HG03108 (cell line): ENCODE results near the gene NARS2.
"Not testable (repeated sequence)": the region's sequence is repeated elsewhere in the genome, so short reads cannot be mapped to it uniquely, and the experiment has no call there.

Source experiments
- ATAC-seq: cut with Tn5 transposase; IDR thresholded peaks from one replicate; pipeline ENCODE4 v1.9.1; 2021; ENCODE audit warnings: moderate library complexity; ENCODE audit not compliant: unreplicated experiment

Gene NARS2

DNA sequence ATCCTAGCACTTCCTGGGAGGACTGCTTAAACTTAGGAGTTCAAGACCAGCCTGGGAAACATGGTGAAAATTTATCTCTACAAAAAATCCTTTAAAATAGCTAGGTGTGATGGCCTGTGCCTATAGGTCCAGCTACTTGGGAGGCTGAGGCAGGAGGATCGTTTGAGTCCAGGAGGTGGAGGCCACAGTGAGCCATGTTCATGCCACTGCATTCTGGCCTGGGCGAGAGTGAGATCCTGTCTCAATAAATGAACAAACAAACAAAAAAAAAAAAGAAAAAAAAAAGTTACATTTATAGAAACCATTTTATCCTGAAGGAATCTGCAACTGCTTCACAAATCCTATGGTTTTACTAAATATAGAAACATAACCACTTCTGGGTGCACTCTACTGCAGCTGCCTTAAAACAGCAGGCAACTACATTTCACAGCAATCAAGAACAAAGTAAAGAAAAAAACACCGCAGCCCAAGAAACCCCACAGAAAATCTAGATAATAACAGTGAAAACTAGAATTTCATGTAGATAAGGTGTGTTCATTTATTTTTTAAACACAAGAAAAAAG, 81.2 kb downstream of the NARS2 start:
- ATAC-seq: no peak

DNA sequence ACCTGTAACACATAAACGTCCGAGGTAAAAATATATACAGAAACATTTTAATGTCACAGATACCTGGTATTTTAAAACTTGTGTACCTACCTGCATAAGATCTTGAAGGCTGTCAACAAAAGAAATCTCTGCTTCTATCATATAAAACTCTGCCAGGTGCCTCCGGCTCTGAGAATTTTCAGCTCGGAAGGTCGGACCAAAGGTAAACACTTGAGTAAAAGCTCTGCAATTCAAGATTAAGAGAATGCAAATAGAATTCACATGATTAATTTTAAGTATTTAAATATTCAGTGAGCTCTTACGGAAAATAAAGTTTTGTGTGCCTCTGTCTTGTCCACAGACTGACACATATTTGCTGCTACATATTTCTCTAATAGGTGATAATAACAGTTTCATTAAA, 81.7 kb downstream of the NARS2 start:
- ATAC-seq: no peak

DNA sequence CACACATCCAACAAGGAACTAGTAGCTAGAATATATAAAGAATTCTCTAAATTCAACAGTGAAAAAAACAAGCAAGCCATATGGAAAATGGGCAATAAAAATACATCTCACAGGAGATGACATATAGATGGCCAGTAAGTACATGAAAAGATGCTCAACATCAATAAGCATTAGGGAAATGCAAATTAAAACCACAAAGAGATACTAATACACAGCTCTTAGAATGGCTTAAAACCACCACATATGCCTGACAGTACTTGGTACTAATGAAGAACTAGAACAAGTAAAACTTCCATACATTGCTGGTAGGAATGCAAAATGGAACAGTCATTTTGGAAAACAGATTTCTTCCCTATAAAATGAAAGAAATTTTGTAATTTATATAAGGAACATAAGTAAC, 85.5 kb downstream of the NARS2 start:
- ATAC-seq: no peak

DNA sequence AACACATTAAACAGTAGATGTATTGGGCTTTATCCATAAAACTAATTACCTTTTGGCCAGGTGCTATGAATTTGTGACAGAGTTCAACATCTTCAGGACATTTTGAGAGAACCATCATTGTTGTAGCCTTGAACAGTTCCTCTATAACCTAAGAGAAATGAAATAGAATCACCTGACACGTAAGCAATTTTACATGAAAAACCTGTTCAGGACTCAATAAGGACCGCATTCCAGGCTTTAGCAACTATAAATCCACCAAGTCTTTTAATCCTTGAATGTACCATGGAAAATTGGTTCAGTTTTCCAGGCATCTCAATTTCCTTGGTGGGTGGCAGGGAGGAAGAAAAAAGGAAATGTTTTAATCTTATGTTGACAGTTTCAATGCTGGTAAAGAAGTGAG, 96.1 kb downstream of the NARS2 start:
- no peak for ATAC-seq

DNA sequence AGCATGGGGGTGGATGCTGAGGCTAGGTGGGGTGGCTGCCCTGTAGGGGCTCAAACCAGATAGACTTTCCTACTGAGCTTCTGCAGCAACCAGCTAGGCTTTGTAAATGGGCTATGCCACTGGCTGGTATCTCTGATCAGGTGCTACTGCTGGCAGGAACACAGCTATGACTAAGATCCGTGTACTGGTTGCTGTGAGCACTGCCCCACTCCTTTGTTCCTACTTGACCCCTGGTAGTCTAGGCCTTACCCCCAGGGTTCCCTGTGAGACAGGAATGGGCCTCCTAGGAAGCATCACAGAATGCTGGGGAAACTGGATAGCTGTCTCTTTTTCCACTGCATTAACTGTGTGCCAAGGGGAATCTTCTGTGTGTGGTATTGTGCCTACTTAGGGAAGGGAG, 98.6 kb downstream of the NARS2 start:
- no peak for ATAC-seq

DNA sequence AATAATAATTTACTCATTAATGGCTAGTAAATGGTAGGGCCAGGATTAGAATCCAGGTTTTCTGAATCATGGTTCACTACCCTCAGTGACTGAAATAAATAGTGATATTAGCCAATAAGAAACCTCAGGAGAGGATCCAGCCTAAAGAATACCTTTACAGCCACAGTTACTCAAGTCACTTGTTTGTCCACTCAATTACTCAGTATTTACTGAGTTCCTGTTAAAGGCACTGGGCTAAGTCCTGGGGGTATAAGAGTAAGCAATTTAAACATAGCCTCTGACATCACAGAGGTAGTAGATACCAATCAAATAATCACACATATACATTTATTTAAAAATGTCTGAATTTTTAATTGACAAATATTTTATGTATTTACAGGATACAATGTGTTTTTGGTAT, 100.2 kb downstream of the NARS2 start:
- ATAC-seq: no peak

DNA sequence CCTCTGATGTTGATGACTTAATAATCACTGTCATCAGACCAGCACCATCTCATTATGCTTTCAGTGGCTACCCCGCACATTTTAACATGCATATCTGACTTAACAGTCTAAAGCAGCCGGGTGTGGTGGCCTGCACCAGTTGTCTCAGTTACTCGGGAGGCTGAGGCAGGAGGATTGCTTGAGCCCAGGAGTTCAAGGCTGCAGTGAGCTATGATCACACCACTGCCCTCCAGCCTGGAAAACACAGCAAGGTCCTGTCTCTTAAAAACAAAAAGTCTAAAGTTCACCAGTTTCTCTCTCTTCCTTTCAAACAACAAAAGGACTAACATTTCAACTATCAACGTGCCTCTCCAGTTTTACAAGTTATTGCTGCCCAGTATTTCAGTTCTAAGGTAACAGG, 101.8 kb downstream of the NARS2 start:
- ATAC-seq: no peak

DNA sequence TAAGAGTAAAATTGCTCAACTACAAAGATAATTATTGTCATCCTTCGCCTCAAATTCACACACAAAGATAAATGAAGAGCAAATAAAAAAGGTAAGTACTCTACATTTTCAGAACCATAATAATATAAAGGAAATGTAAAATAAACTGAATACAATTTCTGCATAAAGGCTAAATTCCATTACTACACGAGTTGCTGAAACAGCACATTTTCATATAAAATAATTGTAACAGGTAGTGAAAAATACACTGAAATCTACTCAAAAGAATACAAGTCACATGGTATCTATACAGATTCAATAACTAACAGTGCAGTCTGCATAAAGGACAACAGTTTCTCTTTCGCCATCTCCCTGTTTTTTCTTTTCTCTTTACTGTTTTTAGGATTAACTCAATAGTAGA, 102.3 kb downstream of the NARS2 start:
- ATAC-seq: no peak

DNA sequence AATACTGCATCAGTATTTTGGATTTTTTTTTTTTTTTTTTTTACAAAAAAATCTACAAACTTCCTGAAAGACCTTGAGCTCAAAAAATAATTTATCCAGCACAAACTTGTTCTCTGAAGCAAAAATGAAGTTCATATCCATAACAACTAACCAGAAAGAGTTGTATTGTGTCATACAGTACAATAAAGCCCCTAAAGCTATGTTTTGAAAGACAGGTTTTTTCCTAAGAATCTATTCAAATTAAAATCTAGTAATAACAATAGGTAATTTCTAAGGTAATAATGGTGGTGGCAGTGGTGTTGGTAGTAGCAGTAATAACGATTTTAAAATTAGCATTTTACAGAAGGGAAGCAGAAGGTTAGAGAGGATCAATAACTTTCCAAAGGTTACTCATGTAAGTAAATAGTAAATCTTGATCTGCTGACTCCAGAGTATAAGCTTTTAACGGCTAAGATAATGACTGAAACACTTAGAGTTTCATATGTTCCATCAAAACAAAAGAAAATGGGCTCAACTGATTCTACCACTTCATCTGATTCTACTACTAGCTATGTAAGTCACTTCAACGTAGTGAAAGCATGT, 103.7 kb downstream of the NARS2 start:
- ATAC-seq: no peak

DNA sequence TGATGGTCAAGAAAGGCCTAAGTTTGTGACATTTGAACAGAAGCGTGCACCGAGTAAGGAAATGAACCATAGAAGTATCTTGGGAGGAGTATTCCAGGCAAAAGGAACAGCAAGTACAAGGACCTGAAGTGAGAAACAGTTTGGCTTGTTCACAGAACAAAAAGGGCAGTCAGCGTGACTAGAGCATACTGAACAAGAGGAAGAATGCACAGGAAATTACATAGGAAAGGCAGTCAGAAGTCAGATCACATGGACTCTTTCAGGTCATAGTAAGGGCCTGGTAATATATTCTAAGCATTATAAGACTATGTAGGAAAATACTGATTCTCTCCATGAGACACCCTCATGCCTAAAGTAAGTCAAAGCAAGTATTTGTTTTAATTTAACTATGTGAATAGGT, 104.8 kb downstream of the NARS2 start:
- ATAC-seq: no peak

DNA sequence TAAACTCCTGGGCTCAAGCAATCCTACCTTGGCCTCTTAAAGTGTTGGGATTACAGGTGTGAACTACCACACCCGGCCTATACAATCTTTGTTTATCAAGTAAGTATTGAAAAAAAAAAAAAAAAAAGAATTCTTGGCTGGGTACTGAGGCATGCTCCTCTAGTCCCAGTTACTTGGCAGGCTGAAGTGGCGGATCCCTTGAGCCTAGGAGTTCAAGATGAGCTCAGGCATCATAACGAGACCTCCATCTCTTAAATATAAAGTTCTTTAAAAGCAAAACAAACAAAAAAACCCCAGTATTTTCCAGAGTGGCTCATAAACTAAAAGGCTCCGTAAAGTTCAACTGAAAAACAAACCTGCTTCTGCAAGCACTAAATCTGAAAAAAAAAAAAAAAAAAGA, 106.7 kb downstream of the NARS2 start:
- no peak for ATAC-seq

DNA sequence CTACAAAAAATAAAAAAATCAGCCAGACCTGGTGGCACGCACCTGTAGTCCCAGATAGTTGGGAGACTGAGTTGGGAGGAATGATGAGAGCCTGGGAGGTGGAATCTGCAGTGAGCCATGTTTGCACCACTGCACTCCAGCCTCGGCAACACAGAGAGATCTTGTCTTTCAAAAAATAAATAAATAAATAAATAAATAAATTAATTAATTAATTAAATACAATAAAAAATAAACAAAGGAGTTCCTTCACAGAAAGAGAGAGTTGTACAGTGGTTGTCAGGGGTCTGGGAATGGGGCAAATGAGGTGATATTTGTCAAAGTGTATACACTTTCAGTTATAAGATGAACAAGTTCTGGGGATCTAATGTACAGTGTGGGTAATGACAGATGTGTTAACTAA, 107.3 kb downstream of the NARS2 start:
- ATAC-seq: no peak

DNA sequence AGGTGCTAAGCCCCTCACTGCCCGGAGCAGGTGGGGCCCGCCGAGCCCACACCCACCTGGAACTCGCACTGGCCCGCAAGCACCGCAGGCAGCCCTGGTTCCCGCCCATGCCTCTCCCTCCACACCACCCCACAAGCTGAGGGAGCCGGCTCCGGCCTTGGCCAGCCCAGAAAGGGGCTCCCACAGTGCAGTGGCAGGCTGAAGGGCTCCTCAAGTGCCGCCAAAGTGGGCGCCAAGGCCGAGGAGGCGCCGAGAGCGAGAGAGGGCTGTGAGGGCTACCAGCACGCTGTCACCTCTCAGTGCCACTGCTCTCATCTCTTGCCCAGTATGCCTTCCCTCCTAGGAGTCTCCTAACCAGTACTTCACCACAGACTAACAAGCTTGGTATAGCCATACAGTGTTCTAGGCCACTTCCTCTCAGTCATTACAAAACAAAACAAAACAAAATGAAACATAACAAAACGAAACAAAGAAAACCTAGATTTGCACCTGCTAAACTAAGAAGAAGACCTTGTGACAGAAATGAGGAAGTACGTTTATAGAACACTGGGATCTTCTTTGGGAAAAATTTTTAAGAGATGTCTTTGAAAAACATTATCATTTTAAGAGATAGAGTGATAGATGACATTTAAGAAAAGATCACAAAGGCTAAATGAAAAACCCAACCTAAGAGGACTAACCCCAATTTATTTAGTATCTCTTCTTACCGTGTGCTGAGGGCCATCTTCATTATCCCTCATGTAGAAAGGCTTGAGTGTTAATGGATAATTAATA, 109.3 kb downstream of the NARS2 start:
- ATAC-seq: peak; percentile 99

DNA sequence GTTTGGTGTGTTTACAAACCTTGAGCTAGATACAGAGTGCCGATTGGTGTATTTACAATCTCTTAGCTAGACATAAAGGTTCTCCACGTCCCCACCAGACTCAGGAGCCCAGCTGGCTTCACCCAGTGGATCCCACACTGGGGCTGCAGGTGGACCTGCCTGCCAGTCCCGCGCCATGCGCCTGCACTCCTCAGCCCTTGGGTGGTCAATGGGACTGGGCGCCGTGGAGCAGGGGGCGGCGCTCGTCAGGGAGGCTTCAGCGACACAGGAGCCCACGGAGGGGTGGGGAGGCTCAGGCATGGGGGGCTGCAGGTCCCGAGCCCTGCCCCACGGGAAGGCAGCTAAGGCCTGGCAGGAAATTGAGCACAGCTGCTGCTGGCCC, 109.9 kb downstream of the NARS2 start:
- ATAC-seq: not testable (repeated sequence)

DNA sequence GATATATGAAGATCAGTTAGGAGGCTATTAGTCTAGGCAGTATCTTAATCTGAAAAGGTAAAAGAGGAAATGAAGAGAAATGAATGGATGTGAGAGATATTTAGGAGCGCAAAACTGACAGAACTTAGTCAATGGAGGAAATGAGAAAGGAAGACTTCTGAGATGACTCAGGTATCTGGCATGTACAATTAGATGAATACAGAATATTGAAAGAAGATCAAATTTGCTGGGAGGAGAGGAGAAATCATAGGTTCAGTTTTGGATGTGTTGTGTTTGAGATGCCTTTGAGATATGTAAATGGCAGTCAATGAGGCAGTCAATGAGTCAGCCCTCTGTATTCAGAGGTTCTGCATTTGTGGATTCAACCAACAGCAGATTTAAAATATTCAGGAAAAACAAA, 114.2 kb downstream of the NARS2 start:
- ATAC-seq: no peak

DNA sequence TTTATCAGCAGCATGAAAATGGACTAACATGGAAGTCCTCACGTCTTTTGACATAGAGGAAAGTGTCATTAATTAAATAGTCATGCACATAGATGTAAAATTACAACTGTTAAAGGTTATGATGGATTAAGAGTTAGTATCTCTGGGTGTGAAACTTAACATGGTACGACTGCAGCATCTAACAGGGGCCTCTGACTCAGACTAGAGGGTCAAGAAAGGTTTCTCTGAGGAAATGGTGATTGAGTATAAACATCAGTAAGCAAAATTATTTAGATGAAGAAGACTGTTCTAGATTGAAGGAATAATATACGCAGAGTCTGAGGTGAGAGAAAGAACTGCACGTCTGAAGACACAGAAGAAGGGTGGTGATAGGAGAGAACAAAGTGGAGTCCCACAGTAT, 114.9 kb downstream of the NARS2 start:
- ATAC-seq: no peak

DNA sequence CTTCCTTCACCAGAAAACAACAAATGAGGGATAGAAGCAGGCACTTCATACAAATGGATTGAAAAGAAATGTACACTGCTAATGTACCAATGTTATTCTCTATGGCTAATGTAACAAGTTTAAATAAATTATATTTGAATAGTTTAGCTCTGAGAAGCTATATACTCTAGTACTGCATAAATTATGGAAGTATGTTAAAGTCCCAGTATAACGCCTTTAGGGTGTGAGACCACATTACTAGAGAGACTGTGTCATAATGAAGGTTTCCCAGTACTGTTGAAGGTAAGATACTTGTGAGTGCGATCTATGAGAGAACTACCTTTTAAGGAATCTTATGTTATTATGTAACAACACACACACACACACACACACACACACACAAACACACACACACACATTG, 117.2 kb downstream of the NARS2 start:
- ATAC-seq: no peak

DNA sequence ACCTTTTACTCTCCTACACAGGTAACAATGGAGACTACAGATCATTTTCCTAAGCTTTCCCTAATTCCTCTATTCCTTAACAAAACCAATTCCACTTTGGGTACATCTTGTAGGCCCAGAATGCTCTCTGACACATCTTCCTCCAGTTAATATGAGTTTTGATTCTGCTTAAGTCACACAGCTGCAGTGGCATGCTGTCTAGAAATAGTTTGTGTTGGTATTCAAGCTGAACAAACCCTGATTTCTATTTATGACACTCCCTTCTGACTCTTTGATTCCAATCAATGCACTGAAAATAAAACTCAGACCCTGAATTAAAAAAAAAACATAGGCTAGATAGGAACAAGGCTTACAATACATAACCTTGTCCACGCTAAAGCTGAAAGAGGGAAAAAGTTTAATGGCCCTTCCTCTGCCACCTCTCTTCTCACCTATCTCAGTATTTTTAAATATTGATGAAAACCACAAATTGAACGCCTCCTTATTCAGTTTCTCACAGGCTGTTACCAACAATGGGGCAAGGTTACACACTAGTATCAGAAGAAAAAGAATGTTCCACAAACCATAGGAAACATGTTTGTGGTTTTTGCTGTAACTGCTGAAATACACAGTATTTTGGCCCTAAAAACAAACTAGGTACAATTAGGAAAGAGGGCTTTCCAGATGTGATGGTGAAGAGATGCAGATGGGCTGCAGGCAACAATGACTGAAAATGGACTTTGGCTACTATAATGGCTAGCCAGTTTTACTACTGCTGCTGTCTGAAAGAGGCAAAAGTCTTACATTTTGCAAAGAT, 121.3 kb downstream of the NARS2 start:
- ATAC-seq: no peak

DNA sequence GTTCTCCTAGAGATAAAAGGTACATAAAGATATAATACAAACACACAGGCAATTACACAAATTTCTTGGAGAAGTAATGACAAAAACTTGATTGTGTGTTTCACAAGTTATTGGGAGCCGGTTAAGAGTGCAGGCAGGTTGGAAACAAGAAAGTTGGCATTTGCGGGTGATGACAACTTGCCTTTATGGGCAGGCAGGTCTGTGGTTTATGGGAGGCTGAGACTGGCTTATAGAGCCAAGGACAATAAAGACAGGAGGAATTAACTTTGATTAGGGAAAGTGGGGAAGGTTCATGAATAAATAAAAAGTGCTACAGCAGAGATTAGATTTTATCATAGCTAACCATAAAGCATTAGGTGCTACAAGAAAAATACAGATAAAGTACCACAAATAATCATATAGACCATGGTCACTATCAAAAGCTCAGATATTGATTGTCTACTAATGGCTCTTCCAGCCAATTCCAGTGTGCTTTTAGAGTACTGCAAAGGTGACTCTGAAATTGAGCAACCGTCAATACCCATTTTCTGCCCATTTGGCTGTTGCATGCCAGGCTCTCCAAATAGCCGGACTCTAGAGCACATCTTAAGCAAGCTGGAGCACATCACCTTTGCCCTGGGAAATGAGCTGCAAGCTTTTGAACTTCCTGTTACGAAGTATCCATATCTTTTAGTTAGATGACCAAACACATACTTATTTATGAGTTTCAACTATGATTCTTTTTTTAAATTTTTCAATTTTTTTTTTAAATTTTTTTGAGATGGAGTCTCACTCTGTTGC, 123.1 kb downstream of the NARS2 start:
- ATAC-seq: no peak

DNA sequence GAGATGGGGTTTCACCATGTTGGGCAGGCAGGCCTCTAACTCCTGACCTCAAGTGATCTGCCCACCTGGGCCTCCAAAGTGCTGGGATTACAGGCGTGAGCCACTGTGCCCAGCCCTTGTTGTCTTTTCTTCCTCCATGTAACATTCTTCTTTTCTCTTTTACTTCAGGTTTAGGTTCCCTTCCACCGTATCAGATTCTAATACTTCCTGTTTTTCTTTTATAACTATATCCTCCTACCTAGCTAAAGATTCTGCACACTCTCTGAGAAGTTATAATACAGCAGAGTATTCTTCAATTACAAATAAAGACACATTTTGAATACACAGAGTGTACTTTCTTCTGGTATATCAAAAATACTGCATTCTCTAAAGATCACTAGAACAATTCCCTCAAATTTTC, 123.8 kb downstream of the NARS2 start:
- no peak for ATAC-seq

DNA sequence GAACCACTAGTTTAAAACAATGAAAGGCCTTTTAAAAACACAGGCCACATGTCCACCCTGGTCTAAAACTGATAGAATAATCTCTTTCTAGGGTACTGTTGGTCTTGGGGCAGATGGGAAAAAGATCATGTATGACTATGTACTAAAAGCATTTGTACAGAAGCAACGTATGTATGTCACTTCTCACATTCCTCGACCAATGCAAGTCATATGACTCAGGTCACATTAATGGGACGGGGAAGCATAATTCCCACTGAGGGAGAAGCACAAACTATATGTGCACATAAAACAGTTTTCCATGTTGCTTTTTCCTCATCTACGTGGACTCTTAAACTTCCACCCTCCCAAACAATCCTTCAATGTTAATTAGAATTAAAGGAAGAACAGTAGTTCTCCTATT, 124.8 kb downstream of the NARS2 start:
- no peak for ATAC-seq
